ENCODE measurements around the gene CBX6.

DNA sequence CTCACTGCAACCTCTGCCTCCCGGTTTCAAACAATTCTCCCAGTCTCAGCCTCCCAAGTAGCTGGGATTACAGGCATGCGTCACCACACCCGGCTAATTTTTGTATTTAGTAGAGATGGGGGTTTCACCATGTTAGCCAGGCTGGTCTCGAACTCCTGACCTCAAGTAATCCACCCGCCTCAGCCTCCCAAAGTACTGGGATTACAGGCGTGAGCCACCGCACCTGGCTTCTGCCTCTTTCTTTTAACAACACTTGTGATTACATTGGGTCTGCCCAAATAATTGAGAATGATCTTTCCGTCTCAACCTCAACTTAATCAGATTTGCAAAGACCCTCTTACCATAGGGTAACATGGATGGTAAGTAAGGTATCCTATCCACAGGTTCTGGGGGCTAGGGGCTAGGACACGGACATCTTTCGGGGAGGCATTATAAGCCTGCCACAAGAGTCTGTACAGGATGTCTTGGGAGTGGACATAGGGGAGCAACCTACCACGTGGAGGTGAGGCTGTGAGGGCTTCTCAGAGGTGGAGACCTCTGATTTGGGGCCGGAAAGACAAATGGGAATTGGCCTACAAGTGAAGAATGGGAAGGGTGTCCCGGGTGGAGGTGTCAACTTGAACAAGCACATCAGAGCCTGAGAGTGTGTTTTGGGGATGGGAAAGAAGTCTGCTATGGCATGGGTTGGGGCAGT lies 2.7 kb upstream of the CBX6 start:
- TF ChIP-seq TCF7 (IDR thresholded peaks at IDR 0.05; ENCODE audit: borderline replicate concordance) (no peak), REST (IDR thresholded peaks at IDR 0.05; ENCODE audit: low read depth, low read length) (no peak), NFYB (IDR thresholded peaks at IDR 0.05; ENCODE audit: insufficient read depth, low read depth, low read length) (no peak), SUZ12 (IDR thresholded peaks at IDR 0.05; ENCODE audit: unreplicated experiment) (no peak), EZH2 (IDR thresholded peaks at IDR 0.05; ENCODE audit: borderline replicate concordance, control insufficient read depth, low read depth, low read length) (no peak), SRF (IDR thresholded peaks at IDR 0.05; ENCODE audit: low read depth in 2 of 2, low read length in 2 of 2) (no peak), CBFB (IDR thresholded peaks at IDR 0.05; ENCODE audit: low read depth) (no peak), STAT3 (IDR thresholded peaks at IDR 0.05; ENCODE audit: low read depth, low read length) (no peak)
- TF ChIP-seq, protein P1, sequence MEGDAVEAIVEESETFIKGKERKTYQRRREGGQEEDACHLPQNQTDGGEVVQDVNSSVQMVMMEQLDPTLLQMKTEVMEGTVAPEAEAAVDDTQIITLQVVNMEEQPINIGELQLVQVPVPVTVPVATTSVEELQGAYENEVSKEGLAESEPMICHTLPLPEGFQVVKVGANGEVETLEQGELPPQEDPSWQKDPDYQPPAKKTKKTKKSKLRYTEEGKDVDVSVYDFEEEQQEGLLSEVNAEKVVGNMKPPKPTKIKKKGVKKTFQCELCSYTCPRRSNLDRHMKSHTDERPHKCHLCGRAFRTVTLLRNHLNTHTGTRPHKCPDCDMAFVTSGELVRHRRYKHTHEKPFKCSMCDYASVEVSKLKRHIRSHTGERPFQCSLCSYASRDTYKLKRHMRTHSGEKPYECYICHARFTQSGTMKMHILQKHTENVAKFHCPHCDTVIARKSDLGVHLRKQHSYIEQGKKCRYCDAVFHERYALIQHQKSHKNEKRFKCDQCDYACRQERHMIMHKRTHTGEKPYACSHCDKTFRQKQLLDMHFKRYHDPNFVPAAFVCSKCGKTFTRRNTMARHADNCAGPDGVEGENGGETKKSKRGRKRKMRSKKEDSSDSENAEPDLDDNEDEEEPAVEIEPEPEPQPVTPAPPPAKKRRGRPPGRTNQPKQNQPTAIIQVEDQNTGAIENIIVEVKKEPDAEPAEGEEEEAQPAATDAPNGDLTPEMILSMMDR (IDR thresholded peaks at IDR 0.05 in 2 of 3, conservative IDR thresholded peaks at IDR 0.05 in 1 of 3; ENCODE audit: control insufficient read depth in 2 of 3, extremely low read depth in 1 of 3, insufficient read depth in 1 of 3, low read depth in 3 of 3, low read length in 3 of 3) = no peak
